SK-N-SH (cell line): ENCODE data around the gene SAMD4A.

Source experiments
- EP300 ChIP-seq, 2 experiments: IDR thresholded peaks; 2 replicates each; pipeline versions ENCODE4 v1.4.0 to v1.6.1; 2012; ENCODE audit warnings: borderline replicate concordance in 1 of 2, low read depth in 1 of 2, low read length in 1 of 2
- MXI1 ChIP-seq: IDR thresholded peaks from 2 replicates; pipeline ENCODE4 v1.6.1; 2012; ENCODE audit warnings: mild to moderate bottlenecking, low read depth, low read length, improper control_type of control experiment
- RCOR1 ChIP-seq: fragments of 150-350 bp; IDR thresholded peaks from 2 replicates; pipeline ENCODE4 v1.6.1; 2017; ENCODE audit warnings: antibody characterized with exemption, low read length
- REST ChIP-seq: IDR thresholded peaks from 2 replicates; pipeline ENCODE4 v1.6.1; 2012; ENCODE audit warnings: mild to moderate bottlenecking, low read depth, low read length, moderate library complexity
- SMC3 ChIP-seq: IDR thresholded peaks from 2 replicates; pipeline ENCODE4 v1.6.1; 2012; ENCODE audit warnings: low read depth, low read length, improper control_type of control experiment
- TAF1 ChIP-seq: IDR thresholded peaks from 2 replicates; pipeline ENCODE4 v1.6.1; 2012; ENCODE audit warnings: low read depth, mild to moderate bottlenecking, low read length, moderate library complexity, borderline replicate concordance
- TF ChIP-seq, protein P1 (sequence below): fragments of 200-600 bp; sonication (generic); IDR thresholded peaks from 2 replicates; pipeline ENCODE4 v1.6.1; 2017; ENCODE audit warnings: antibody characterized with exemption, mild to moderate bottlenecking, moderate library complexity

DNA sequence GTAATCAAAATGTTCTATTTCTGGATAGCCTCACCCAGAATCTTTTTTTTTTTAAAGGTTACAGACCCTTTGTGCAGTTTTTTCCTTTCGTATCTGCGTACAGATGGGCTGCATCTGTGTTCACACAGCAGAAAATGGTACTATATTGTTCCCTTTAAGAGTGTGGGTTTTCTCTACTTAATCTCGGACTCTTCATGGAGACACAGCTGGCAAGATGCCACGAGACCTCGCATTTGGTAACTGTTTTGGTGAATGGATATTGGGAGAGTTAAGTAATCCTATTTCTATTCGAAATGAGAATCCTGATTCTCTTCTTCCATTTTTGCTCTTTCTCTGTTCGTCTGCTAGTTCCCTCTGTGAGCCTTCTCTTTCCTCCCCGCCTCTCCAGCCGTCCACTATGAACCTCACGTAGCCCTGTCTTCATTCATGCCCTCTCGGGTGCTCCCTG, 85.7 kb downstream of the SAMD4A start:
- TF ChIP-seq SMC3, result no peak
- TF ChIP-seq, protein P1, sequence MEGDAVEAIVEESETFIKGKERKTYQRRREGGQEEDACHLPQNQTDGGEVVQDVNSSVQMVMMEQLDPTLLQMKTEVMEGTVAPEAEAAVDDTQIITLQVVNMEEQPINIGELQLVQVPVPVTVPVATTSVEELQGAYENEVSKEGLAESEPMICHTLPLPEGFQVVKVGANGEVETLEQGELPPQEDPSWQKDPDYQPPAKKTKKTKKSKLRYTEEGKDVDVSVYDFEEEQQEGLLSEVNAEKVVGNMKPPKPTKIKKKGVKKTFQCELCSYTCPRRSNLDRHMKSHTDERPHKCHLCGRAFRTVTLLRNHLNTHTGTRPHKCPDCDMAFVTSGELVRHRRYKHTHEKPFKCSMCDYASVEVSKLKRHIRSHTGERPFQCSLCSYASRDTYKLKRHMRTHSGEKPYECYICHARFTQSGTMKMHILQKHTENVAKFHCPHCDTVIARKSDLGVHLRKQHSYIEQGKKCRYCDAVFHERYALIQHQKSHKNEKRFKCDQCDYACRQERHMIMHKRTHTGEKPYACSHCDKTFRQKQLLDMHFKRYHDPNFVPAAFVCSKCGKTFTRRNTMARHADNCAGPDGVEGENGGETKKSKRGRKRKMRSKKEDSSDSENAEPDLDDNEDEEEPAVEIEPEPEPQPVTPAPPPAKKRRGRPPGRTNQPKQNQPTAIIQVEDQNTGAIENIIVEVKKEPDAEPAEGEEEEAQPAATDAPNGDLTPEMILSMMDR, result no peak
- TF ChIP-seq RCOR1, result no peak
- no peak for TF ChIP-seq REST
- no peak for TF ChIP-seq EP300 (IDR thresholded peaks at IDR 0.05; ENCODE audit: borderline replicate concordance in 1 of 2, low read depth in 1 of 2, low read length in 1 of 2)
- no peak for TF ChIP-seq TAF1
- no peak for TF ChIP-seq MXI1
